ENCODE measurements around the gene PSENEN.

PSENEN gene

GRCh38 chr19:35750167-35750566 is 4.7 kb downstream of the PSENEN start:
- DNase-seq (ENCODE audit: low read depth in 2 of 2, low spot score in 1 of 2), result no peak

GRCh38 chr19:35751839-35752745 is 6.6 kb downstream of the PSENEN start:
- no peak for DNase-seq (ENCODE audit: low read depth in 2 of 2, low spot score in 1 of 2)

- DNase-seq (ENCODE audit: low read depth in 2 of 2, low spot score in 1 of 2), result no peak
These were observed 7.4 kb downstream of the PSENEN start for GRCh38 chr19:35752746-35753350.

- DNase-seq (ENCODE audit: low read depth in 2 of 2, low spot score in 1 of 2), result no peak
These were observed 8.4 kb downstream of the PSENEN start for GRCh38 chr19:35753634-35754369.

GRCh38 chr19:35754370-35755130 is 9.1 kb downstream of the PSENEN start:
- no peak for DNase-seq (ENCODE audit: low read depth in 2 of 2, low spot score in 1 of 2)

- no peak for DNase-seq (ENCODE audit: low read depth in 2 of 2, low spot score in 1 of 2)
These were observed 9.7 kb downstream of the PSENEN start for GRCh38 chr19:35755131-35755549.

GRCh38 chr19:35755550-35756376 is 10.3 kb downstream of the PSENEN start:
- DNase-seq (ENCODE audit: low read depth in 2 of 2, low spot score in 1 of 2), result no peak

- no peak for DNase-seq (ENCODE audit: low read depth in 2 of 2, low spot score in 1 of 2)
These were observed 11.2 kb downstream of the PSENEN start, which contains the start of gene HSPB6 for GRCh38 chr19:35756377-35757230. Gene HSPB6 (minus strand): TSS chr19:35757029. CDS start chr19:35757008, 21 bp downstream.

GRCh38 chr19:35757231-35757748 is 11.8 kb downstream of the PSENEN start:
- no peak for DNase-seq (ENCODE audit: low read depth in 2 of 2, low spot score in 1 of 2)

- peak; percentile 95 to 96 for DNase-seq (ENCODE audit: low read depth in 2 of 2, low spot score in 1 of 2)
These were observed 12.5 kb downstream of the PSENEN start, which contains the start of gene PROSER3 for GRCh38 chr19:35757749-35758608. Gene PROSER3 (plus strand): TSS chr19:35758176. CDS start chr19:35758216, 40 bp downstream.

- DNase-seq (ENCODE audit: low read depth in 2 of 2, low spot score in 1 of 2), result no peak
These were observed 14.2 kb downstream of the PSENEN start for GRCh38 chr19:35759697-35760096.

GRCh38 chr19:35760711-35761349 is 15.4 kb downstream of the PSENEN start:
- DNase-seq (ENCODE audit: low read depth in 2 of 2, low spot score in 1 of 2), result no peak

GRCh38 chr19:35764432-35765315 is 19.2 kb downstream of the PSENEN start:
- DNase-seq (ENCODE audit: low read depth in 2 of 2, low spot score in 1 of 2), result no peak

GRCh38 chr19:35766571-35767104 is 21.2 kb downstream of the PSENEN start:
- DNase-seq (ENCODE audit: low read depth in 2 of 2, low spot score in 1 of 2), result no peak

- DNase-seq (ENCODE audit: low read depth in 2 of 2, low spot score in 1 of 2), result no peak
These were observed 22.0 kb downstream of the PSENEN start for GRCh38 chr19:35767288-35768081.

Data from stimulated activated CD8-positive, alpha-beta memory T cell treated with anti-CD3 and anti-CD28 coated beads, Interleukin-4, amount 100 ng/mL, for 1 hour (primary cell).